ENCODE measurements around the gene CCL15. TPM values are rescaled to one million over a fixed set of nuclear protein-coding genes. Genes with fewer than 3 reads are reported as not detected.

Gene CCL15
- total RNA-seq (2012; rRNA removed) = not detected in 2 replicates

GRCh38 chr17:36001110-36001771, at the start of gene CCL15:
Gene CCL15, minus strand, starts transcription at chr17:36001553. Its CDS starts 61 bp downstream, at chr17:36001492.
- Histone ChIP-seq H3K4me1 (ENCODE audit: control insufficient read depth, insufficient read depth, low read length) (no peaks in the 10 kb centered on the region), H3K4me2 (ENCODE audit: low read length) (no peak within 1 kb of the TSS), H3K9me3 (replicated peaks; ENCODE audit: low read length) (no peaks in the 10 kb centered on the region), H3K27me3 (ENCODE audit: control insufficient read depth, insufficient read depth, low read length) (peaks cover 11% of the 10 kb centered on the region), H3K36me3 (ENCODE audit: insufficient read depth, low read length) (no peaks in the 10 kb centered on the region), H3K9ac (ENCODE audit: low read depth, low read length) (no peak within 1 kb of the TSS), H3K4me3 (ENCODE audit: low read length) (no peak within 1 kb of the TSS)

GRCh38 chr17:36049643-36050042, 48.3 kb upstream of the CCL15 start:
- H3K4me3 ChIP-seq (ENCODE audit: low read length) = no peak overlapping the region
- H3K4me1 ChIP-seq (ENCODE audit: control insufficient read depth, insufficient read depth, low read length) = no peaks in the 10 kb centered on the region
- no peaks in the 10 kb centered on the region for H3K27me3 ChIP-seq (ENCODE audit: control insufficient read depth, insufficient read depth, low read length)
- no peaks in the 10 kb centered on the region for H3K9me3 ChIP-seq (replicated peaks; ENCODE audit: low read length)
- no peak overlapping the region for H3K4me2 ChIP-seq (ENCODE audit: low read length)
- no peak overlapping the region for H3K9ac ChIP-seq (ENCODE audit: low read depth, low read length)
- no peaks in the 10 kb centered on the region for H3K36me3 ChIP-seq (ENCODE audit: insufficient read depth, low read length)

GRCh38 chr17:36048066-36048465, 46.7 kb upstream of the CCL15 start:
- no peaks in the 10 kb centered on the region for H3K36me3 ChIP-seq (ENCODE audit: insufficient read depth, low read length)
- H3K9ac ChIP-seq (ENCODE audit: low read depth, low read length) = no peak overlapping the region
- H3K4me1 ChIP-seq (ENCODE audit: control insufficient read depth, insufficient read depth, low read length) = no peaks in the 10 kb centered on the region

GRCh38 chr17:36036235-36036634, 34.9 kb upstream of the CCL15 start:
- no peaks in the 10 kb centered on the region for H3K4me1 ChIP-seq (ENCODE audit: control insufficient read depth, insufficient read depth, low read length)

More at GRCh38 chr17:36048066-36048465, 46.7 kb upstream of the CCL15 start:
- no peaks in the 10 kb centered on the region for H3K9me3 ChIP-seq (replicated peaks; ENCODE audit: low read length)
- H3K4me2 ChIP-seq (ENCODE audit: low read length) = no peak overlapping the region
- H3K4me3 ChIP-seq (ENCODE audit: low read length) = no peak overlapping the region
- no peaks in the 10 kb centered on the region for H3K27me3 ChIP-seq (ENCODE audit: control insufficient read depth, insufficient read depth, low read length)

GRCh38 chr17:36034127-36034526, 32.8 kb upstream of the CCL15 start:
- Histone ChIP-seq H3K9ac (ENCODE audit: low read depth, low read length) (no peak overlapping the region), H3K4me3 (ENCODE audit: low read length) (no peak overlapping the region), H3K4me1 (ENCODE audit: control insufficient read depth, insufficient read depth, low read length) (no peaks in the 10 kb centered on the region), H3K36me3 (ENCODE audit: insufficient read depth, low read length) (no peaks in the 10 kb centered on the region), H3K9me3 (replicated peaks; ENCODE audit: low read length) (no peaks in the 10 kb centered on the region), H3K27me3 (ENCODE audit: control insufficient read depth, insufficient read depth, low read length) (peaks cover 3% of the 10 kb centered on the region), H3K4me2 (ENCODE audit: low read length) (no peak overlapping the region)

More at GRCh38 chr17:36036235-36036634, 34.9 kb upstream of the CCL15 start:
- H3K4me2 ChIP-seq (ENCODE audit: low read length) = no peak overlapping the region
- no peaks in the 10 kb centered on the region for H3K9me3 ChIP-seq (replicated peaks; ENCODE audit: low read length)
- H3K4me3 ChIP-seq (ENCODE audit: low read length) = no peak overlapping the region
- no peak overlapping the region for H3K9ac ChIP-seq (ENCODE audit: low read depth, low read length)
- H3K27me3 ChIP-seq (ENCODE audit: control insufficient read depth, insufficient read depth, low read length) = peaks cover 3% of the 10 kb centered on the region
- no peaks in the 10 kb centered on the region for H3K36me3 ChIP-seq (ENCODE audit: insufficient read depth, low read length)

- Histone ChIP-seq H3K4me3 (ENCODE audit: low read length) (no peak overlapping the region), H3K9ac (ENCODE audit: low read depth, low read length) (no peak overlapping the region), H3K4me1 (ENCODE audit: control insufficient read depth, insufficient read depth, low read length) (no peaks in the 10 kb centered on the region), H3K4me2 (ENCODE audit: low read length) (no peak overlapping the region), H3K27me3 (ENCODE audit: control insufficient read depth, insufficient read depth, low read length) (peaks cover 3% of the 10 kb centered on the region), H3K36me3 (ENCODE audit: insufficient read depth, low read length) (no peaks in the 10 kb centered on the region), H3K9me3 (replicated peaks; ENCODE audit: low read length) (no peaks in the 10 kb centered on the region)
These were observed 29.6 kb upstream of the CCL15 start for GRCh38 chr17:36030956-36031355.

- no peaks in the 10 kb centered on the region for H3K36me3 ChIP-seq (ENCODE audit: insufficient read depth, low read length)
- no peak overlapping the region for H3K9ac ChIP-seq (ENCODE audit: low read depth, low read length)
- no peak overlapping the region for H3K4me2 ChIP-seq (ENCODE audit: low read length)
- H3K4me3 ChIP-seq (ENCODE audit: low read length) = no peak overlapping the region
- no peaks in the 10 kb centered on the region for H3K4me1 ChIP-seq (ENCODE audit: control insufficient read depth, insufficient read depth, low read length)
- peaks cover 5% of the 10 kb centered on the region for H3K27me3 ChIP-seq (ENCODE audit: control insufficient read depth, insufficient read depth, low read length)
- no peaks in the 10 kb centered on the region for H3K9me3 ChIP-seq (replicated peaks; ENCODE audit: low read length)
These were observed 26.4 kb upstream of the CCL15 start for GRCh38 chr17:36027761-36028160.

GRCh38 chr17:36024106-36024869, 22.9 kb upstream of the CCL15 start:
- no peak overlapping the region for H3K4me3 ChIP-seq (ENCODE audit: low read length)
- H3K4me2 ChIP-seq (ENCODE audit: low read length) = no peak overlapping the region
- no peaks in the 10 kb centered on the region for H3K36me3 ChIP-seq (ENCODE audit: insufficient read depth, low read length)
- no peaks in the 10 kb centered on the region for H3K4me1 ChIP-seq (ENCODE audit: control insufficient read depth, insufficient read depth, low read length)
- no peaks in the 10 kb centered on the region for H3K9me3 ChIP-seq (replicated peaks; ENCODE audit: low read length)
- H3K27me3 ChIP-seq (ENCODE audit: control insufficient read depth, insufficient read depth, low read length) = peaks cover 3% of the 10 kb centered on the region
- H3K9ac ChIP-seq (ENCODE audit: low read depth, low read length) = no peak overlapping the region

GRCh38 chr17:36019423-36019822, 18.1 kb upstream of the CCL15 start:
- no peaks in the 10 kb centered on the region for H3K9me3 ChIP-seq (replicated peaks; ENCODE audit: low read length)
- no peaks in the 10 kb centered on the region for H3K36me3 ChIP-seq (ENCODE audit: insufficient read depth, low read length)
- H3K4me1 ChIP-seq (ENCODE audit: control insufficient read depth, insufficient read depth, low read length) = no peaks in the 10 kb centered on the region
- no peak overlapping the region for H3K4me3 ChIP-seq (ENCODE audit: low read length)
- no peak overlapping the region for H3K4me2 ChIP-seq (ENCODE audit: low read length)
- no peaks in the 10 kb centered on the region for H3K27me3 ChIP-seq (ENCODE audit: control insufficient read depth, insufficient read depth, low read length)
- no peak overlapping the region for H3K9ac ChIP-seq (ENCODE audit: low read depth, low read length)

- Histone ChIP-seq H3K27me3 (ENCODE audit: control insufficient read depth, insufficient read depth, low read length) (no peaks in the 10 kb centered on the region), H3K4me3 (ENCODE audit: low read length) (no peak within 1 kb of the TSS), H3K36me3 (ENCODE audit: insufficient read depth, low read length) (no peaks in the 10 kb centered on the region), H3K4me2 (ENCODE audit: low read length) (no peak within 1 kb of the TSS), H3K9ac (ENCODE audit: low read depth, low read length) (no peak within 1 kb of the TSS), H3K4me1 (ENCODE audit: control insufficient read depth, insufficient read depth, low read length) (no peaks in the 10 kb centered on the region), H3K9me3 (replicated peaks; ENCODE audit: low read length) (no peaks in the 10 kb centered on the region)
These were observed 16.4 kb upstream of the CCL15 start, which contains the start of gene CCL23 for GRCh38 chr17:36017799-36018198. Gene CCL23, minus strand, starts transcription at chr17:36017972. Its CDS starts 75 bp downstream, at chr17:36017897.

- Histone ChIP-seq H3K9ac (ENCODE audit: low read depth, low read length) (no peak overlapping the region), H3K4me3 (ENCODE audit: low read length) (no peak overlapping the region), H3K4me2 (ENCODE audit: low read length) (no peak overlapping the region), H3K36me3 (ENCODE audit: insufficient read depth, low read length) (no peaks in the 10 kb centered on the region), H3K27me3 (ENCODE audit: control insufficient read depth, insufficient read depth, low read length) (peaks cover 3% of the 10 kb centered on the region), H3K9me3 (replicated peaks; ENCODE audit: low read length) (no peaks in the 10 kb centered on the region), H3K4me1 (ENCODE audit: control insufficient read depth, insufficient read depth, low read length) (no peaks in the 10 kb centered on the region)
These were observed 15.2 kb upstream of the CCL15 start for GRCh38 chr17:36016555-36016954.

All from skeletal muscle satellite cell (primary cell).